Fibroblast of skin of right biceps (primary cell): ENCODE data around the gene PEA15.

Experiments
- DNase-seq: peaks from one replicate; pipeline ENCODE4 v3.0.0-alpha.2; 2013

PEA15 gene

DNA sequence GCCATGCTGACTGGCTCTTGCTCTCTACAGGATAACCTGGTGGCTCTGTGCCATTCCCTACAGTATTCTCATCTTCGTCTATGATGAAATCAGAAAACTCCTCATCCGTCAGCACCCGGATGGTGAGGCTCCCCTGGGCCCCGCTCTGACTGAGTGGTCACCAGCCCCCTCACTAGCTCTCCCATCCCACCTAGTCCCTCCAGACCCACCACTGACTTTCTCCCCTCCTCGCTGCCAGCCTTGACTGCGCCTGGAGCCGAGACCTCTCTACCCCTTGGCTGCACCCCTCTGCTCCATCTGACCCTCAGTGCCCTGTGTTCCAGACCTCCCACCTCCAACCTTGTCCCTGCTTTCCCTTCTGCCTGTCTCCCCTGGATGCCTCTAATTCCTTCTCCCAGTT is 18.9 kb upstream of the PEA15 start:
- no peak for DNase-seq

DNA sequence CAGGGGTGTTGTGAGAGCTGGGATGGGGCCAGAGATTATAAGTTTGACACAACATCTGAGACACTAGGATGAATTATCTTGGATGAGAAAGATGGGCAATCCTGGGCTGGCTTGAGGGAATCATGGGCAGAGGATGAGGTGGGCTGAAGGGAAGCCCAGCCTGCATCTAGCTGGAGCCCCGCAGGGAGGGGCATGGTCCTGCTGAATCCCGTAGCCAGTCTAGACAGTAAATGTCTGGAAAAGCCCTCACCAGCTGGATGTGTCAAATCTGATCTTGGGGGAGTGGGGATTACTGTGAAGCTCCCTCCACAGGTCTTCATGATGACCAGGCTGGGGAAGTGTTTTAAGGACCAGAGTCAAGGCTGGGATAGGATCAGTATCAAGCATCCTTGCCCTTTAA is 18.5 kb upstream of the PEA15 start:
- no peak for DNase-seq

DNA sequence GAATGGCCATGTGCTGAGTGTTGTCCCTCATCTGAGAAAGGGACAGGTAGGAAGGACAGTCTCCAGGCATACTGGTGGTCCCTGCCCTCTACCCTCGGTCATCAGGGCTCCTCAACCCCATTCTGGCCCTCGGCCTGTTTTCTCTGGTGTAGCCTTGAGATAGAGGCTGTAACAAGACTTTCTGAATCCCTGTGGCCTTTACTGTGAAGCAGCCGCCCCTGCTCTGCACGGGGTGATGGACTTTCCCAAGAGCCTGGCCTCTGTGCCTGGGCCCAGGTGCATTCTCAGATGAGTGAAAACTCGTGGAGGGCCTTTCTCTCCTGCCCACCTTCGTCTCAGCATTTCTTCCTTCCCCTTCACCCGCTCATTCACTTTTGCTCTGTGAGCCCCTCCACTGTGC is 17.8 kb upstream of the PEA15 start:
- DNase-seq = no peak

DNA sequence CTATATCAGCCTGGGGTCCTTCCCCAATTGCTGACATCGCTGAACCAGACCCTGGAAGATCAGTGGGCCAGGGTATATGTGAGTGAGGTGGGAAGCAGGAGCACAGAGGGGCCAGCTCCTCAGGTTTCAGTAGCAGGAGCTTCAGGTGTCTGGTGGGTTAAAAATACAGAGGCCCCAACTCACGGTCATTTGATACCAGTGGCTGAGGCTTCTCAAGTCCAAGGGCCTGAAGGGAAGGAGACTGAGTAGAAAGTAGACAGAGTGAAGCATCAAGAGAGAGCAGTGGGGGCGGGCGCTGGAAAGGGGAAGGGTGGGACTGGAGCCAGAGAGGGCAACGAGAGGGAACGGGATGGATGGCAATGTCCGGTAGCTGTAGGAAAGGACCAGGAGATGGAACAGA is 16.8 kb upstream of the PEA15 start:
- no peak for DNase-seq

DNA sequence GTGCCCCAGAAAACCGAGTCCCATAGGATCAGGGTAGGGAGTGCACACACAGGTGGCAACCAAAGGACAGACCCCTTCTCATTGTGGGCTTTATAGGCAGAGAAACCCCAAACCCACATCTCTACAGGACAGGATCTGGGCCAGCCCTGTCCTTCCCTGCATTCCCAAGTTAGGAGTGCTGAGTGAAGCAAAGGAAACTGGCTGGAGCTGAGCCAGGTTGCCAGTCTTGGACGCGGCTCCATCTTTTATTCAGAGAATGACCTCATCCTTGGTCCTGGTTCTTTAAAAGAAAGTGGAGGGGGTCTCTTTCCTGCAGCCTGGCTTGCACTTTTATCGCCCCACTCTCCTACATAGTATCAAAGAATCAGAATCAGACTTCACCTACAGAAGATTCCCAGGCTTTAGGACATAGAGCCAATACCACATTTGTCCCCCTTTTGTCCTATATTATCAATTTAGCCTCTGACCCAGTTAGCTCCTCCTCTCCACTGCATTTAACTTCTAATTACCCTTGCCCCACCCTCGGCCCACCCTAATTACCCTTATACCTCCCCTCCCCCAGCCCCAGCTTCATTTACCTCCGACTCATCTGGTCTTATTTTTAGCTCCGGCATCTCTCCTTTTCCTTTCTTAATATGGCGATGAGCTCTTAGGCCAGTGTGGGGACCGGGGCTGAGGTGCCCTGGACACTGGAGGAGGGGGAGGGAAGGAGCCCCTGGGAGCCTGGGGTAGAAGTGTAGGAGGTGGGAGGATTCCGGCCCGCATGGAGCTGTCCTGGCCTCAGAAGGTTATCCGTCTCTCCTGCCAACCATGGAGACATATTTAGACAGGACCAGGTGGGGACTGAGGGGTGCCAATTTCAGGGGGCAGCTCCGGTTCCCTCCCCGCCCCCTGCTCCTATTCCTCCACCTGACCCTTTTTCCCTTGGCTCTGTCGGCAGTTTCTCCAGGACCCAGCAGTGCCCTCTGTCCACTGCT is 15.2 kb upstream of the PEA15 start, which contains the start of gene CASQ1:
Gene CASQ1 (plus strand): TSS at position 927 of the 977 bp plus-strand sequence. CDS start 177 bp downstream, outside the sequence.
- DNase-seq = peak; percentile 56

DNA sequence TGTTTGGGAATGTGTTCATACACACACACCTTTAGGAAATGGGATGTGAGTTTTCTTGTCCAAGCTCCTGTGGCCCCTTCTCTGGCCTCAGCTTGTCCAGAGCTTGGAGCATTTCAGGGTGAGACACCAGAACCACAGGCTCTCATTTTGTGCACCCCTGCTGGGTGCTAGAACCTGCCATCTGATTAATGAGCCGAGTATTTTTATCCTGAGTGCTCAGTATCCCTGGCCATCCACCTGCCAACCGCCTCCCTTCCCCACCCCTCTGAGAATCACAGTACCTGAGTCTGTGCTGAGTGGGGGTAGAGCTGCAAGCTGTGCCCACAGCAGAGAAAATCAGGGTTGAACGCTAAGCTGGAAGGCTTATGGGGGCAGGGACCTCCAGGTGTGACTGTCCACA is 13.4 kb upstream of the PEA15 start:
- no peak for DNase-seq

DNA sequence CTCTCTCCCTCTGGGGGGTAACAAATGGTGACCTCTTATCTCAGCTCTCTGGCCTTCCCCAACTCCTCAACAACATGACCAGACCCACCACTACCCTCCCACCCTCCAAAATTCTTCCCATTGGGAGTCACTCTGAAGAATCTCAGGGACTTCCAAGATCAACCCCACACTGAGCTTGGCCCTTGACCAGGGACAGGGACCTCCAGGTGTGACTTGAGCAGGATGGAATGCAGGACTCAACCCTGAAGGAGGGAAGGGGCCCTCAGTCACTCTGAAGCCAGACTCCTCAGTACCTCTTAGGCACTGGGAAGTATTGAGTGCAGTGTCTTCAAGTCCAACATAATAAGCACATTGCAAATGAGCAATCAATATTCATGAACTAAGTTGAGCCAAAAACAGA is 12.9 kb upstream of the PEA15 start:
- DNase-seq = peak; percentile 40

DNA sequence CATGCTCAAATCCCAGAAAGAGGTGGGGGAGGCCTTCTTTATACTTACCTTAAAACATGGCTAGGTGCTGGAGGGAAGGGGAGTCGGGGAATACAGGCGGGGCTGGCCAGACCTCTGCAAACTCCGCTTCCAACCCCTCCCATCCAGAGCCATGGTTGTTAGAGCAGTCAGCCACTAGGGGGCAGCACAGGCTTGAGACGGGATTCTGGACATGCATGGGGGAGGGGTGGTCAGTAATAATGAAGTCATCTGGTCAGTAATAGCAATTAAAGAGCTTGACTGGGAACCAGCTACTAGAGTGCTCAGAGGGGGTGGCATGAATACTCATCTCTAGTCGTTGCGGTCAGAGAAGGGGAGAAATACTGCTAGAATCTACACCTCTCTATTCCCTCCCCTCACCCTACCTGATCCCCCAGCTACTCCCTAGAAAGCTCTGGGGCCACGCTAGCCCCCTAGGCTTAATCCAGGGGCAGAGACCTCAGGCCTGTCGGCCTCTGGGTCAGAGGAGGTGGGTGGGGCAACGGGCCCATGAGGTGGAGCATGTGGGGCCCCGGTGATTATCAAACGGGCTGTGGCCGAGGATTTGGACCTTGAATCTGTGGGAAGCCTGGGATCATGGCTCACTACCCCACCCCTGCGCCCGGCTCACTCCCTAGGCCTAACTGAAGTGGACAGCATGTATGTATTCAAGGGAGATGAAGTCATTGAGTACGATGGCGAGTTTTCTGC is 11.9 kb upstream of the PEA15 start:
- peak; percentile 82 for DNase-seq

DNA sequence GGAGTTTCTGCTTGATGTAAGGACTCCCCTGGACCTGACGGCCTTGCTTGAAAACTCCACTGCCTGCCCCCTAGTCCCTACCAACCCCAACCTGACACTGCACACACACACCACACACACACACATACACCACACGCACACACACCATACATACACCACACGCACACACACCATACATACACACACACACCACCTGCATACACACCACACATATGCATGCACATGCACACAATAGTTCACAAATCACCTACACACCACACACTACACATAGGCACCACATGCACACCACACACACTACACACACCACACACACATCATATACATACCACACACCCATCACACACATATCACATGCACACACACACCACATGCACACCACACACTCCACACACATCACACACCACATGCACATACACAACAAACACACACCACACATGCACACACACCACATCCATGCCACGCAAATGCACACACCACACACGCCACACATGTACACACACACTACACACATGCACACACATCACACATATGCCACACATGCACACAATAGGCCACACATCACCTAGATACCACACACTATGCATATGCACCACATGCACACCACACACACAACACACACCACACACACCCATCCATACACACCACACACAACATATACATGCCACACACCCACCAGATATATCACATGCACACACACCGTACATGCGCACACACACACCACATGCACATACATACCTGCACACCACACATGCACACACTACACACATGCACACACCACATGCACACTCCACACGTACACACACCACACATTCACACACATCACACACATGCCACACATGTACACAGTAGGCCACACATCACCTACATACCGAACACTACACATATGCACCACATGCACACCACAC is 11.1 kb upstream of the PEA15 start:
- DNase-seq = no peak

DNA sequence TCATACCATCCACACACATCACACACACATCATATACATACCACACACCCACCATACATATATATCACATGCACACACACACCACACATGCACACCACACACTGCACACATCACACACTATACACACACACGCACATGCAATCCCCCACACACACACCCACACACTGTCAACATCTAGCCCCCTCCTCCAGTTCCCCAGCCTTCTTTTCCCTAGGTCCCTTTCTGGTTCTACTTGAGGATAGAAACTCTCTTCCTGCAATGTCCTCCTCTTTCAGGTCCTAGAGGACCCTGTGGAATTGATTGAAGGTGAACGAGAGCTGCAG is 10.5 kb upstream of the PEA15 start:
- DNase-seq = no peak

DNA sequence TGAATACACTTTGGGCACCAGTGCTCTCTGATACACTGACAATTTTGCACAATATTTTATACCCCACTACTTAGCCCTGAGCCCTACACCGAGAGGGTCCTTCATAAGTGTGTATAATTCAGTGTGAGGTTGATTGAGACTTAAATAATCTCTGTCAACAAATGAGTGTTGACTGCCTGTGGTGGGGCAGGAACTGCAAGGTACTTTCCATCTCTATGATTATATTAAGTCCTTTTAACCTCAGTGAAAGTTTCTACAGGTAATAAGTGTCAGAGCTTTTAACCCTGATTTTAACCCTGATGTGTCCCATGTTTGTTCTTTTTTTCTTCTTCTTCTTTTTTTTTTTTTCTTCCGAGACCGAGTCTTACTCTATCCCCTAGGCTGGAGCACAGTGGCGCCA is 9.0 kb upstream of the PEA15 start:
- DNase-seq = no peak

DNA sequence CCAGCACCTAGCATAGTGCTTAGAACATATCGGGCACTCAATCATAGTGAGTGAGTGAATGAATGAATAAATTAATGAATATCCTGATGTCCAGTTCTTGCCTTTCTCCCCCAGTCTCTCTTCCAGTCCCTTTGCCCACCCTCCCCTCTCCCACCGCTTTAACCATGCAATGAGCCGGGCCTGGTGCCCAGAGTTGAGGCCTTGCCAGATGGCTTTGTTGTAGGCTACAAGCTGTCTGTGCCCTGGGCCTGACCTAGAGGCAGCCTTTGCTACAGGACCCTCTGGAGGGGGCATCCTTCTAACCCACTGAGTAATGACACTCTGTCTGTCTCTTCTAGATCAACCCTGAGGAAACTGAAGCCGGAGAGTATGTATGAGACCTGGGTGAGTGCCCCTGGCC is 8.0 kb upstream of the PEA15 start:
- no peak for DNase-seq

DNA sequence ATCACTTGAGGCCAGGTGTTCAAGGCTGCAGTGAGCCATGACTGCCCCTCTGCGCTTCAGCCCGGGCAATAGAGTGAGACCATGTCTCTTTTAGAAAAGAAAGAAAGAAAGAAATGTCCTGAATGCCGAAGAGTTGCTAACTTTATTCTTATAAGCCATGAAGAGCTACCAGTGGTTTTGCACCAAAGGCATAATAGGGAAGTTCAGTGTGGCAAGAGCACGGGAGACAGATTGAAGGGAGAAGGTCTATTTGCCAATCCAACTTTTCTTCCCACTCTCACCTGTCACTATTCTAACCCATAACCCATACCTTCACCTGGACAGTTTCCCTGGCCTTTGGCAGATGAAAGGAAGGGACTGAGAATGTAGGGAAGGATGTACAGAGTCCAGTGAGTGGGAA is 4.4 kb upstream of the PEA15 start:
- DNase-seq = no peak

DNA sequence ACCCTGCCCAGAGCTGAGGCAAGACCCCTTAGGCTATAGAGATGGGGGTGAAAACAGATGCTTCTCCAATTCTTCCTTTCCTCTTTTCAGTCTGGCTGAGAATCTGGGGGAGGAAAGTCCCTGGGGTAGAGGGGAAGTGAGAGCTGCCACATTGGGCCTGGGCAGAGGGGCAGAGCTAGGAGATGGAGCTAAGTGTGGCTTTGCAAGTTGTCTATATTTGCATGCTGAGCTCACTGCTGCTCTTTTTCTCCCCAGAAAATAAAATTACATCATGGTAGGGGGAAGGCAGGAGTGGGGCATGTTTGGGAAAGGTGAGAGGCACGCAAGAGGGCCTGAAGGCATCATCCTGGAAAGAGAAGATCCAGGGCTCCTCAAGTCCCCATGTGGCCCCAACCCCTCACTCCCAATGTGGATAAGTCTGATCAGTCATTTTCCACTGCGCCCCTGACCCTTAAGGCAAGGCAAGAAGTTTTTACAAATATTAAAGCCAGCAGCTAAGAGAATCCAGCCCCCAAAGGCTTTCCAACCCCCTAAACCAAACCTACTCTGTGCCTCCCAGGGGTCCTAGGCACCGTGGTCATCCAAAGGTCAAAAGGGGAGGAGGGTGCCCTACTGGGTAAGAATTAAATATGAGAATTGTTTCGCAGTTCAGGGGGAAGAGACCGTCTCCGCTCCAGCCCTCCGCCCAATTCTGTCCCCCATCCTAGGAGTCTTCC is 500 bp upstream of the PEA15 start:
- DNase-seq = peak; percentile 34

DNA sequence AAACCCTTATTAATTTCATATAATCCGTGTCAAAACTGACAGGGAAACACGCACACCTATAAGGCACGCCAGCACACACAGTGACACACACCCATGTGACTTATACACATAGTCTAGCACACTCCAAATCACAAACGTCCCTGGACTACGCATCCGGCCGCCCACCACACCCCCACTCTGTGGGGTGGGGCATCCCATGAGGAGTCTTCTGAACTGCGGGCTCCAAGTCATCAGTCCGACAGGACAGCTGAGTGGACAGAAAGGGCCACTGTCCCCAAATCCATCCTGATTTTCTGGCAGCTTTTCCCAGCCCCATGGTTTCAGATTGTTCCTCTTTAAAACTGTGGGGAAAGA is 829 bp downstream of the PEA15 start:
- DNase-seq = peak; percentile 80

DNA sequence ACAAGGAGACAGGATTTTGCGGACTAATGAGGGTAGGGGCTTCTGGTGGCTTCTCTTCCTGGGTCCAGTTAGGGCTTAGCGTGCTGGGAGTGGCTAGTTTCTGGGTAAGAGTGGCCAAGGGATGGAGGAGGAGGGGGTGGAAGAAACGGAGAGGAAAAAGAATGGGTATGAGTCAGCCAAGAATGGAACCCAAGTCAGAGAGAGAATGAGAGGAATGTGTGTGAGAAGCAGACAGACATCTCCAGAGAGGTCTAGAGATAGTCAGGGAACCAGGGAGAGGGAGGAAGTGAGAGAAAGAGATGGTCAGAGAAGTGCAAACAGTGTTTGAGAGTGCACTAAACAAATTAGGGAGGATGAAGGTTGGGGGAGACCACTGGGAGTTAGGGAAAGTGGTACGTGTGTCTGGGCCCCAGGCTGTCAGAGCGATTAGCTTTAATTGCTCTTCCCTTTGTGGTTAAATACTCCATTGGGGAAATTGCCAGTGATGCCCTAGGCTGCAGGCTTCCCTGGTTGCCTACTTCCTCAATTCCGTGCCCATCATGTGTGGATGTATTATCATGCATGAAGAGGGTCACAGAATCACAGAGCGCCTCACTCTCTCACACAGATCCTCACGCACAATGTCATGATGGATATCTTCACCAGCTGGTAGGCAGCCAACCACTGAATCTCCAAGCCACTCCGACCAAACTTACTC is 1.4 kb downstream of the PEA15 start:
- peak; percentile 93 for DNase-seq

DNA sequence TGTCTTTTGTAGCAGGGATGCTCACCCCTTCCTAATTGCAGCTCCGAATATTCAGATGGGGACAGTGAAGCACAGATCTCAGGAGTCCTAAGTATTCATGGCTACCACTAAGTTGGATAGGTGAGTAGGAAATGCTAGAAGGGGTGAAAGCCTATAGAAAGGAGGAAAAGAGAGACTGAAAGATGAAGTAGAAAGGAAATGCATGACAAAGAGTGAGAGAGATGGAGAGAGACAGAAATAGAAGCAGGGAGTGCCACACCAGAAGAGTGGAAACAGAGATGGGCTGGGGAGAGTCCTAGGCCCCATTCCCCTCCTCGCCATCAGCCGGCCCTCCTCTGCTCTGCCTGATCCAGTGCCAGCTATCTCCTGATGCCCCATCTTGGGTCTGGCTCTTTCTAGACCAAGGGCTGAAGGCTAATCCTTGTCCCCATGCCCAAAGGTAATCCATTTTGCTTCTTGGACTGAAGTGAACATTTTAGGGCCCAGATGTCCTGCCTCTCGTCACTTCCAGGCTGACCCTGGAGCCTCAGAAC is 2.0 kb downstream of the PEA15 start:
- DNase-seq = no peak

DNA sequence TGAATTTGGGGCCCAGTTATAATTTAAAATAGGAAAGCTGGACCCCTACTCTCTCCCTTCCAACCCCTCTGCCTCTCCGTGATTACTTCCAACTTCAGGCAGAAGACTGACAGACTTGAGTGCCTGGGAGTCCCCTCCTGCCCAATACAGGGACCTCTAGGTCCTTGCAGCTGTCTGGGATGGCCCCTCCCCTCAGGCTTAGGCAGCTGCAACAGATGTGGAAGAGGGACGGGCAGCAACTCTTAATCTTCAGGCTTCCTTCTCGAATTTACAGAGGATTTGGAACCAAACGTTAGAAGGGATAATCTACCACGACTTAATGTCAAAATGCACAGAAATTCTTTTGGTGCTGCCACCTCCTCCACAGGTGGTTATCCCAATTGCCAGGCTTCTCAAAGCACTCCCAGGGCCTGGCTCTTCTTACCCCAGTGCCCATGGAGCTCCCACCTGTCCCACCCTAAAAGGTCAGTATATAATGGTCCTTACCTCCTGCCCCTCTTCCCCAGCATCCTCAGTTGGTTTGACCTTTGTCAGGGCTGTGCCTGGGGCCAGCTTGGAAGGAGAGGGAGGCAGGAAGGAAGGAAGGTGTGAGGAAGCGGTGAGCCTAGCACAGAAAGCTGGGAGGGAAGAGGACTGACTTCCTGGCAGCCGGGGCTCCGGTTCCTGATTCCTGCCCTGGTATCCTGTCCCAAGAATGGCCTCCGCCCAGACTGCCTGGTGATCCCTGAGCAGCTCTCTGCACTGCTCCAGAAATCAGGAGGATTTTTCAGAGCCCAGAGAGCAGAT is 2.8 kb downstream of the PEA15 start:
- no peak for DNase-seq

DNA sequence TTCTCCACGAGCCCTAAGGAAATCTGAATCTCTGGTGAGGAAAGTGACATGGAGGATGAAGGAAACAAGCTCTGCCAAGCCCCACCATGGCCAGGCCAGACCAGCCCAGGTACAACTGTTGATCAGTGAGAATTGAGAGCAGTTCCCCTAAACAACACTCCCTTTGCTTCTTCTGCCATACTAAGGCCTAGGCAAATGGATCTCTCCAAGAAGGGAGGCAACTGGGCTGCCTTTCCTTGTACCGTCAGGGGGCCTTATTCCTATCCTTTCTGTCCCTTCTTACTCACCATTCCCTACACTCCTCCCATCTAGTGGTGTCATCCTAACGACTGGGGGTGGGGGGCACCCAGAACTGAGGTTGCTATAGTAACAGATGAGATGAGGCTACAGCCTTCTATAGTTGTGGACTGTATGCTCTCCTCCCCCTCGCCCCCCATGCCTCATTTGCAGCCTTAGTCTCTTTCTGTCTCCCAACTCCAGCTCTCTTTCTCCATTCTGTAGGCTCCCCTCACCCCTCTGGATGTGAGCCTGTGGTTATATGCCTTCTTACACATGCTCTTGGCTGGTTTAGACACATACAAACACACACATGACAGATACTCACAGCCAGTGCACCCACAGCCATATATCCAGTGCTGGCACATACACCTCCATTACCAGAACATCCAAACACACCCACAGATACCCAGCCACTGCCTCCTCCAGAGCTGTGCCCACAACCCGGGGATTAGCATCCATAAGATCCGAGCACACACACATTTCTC is 3.6 kb downstream of the PEA15 start:
- DNase-seq = peak; percentile 53
